Effector memory CD8-positive, alpha-beta T cell (primary cell): ENCODE data around the gene B3GALT5.

Experiments used
- ATAC-seq: fragments of 150-1000 bp; cut with Tn5 transposase; replicated peaks from 2 replicates; pipeline ENCODE4 v1.10.0; 2021; ENCODE audit warnings: mild to moderate bottlenecking, moderate library complexity
- DNase-seq, 3 experiments: peaks; one replicate each; pipeline ENCODE4 v3.0.0; 2021
- H3K27ac Mint-ChIP-seq, 2 donors: one replicate each; pipeline ENCODE4 v1.8.0; 2022; ENCODE audit warnings: mild to moderate bottlenecking in 2 of 2, mixed read lengths in 2 of 2, moderate library complexity in 2 of 2
- H3K27me3 Mint-ChIP-seq, 2 donors: one replicate each; pipeline ENCODE4 v1.8.0; 2022; ENCODE audit warnings: mixed read lengths in 2 of 2
- H3K36me3 Mint-ChIP-seq: one replicate; pipeline ENCODE4 v1.8.0; 2022; ENCODE audit warnings: mild to moderate bottlenecking, moderate library complexity, mixed read lengths; ENCODE audit not compliant: insufficient read depth
- H3K4me1 Mint-ChIP-seq, 2 donors: one replicate each; pipeline ENCODE4 v1.8.0; 2022; ENCODE audit warnings: low read depth in 2 of 2, mixed read lengths in 2 of 2
- H3K4me3 Mint-ChIP-seq, 2 donors: one replicate each; pipeline ENCODE4 v1.8.0; 2022; ENCODE audit warnings: mild to moderate bottlenecking in 2 of 2, mixed read lengths in 2 of 2, moderate library complexity in 2 of 2
- H3K9me3 Mint-ChIP-seq, 2 donors: one replicate each; pipeline ENCODE4 v1.8.0; 2022; ENCODE audit warnings: mixed read lengths in 2 of 2

The B3GALT5 gene

DNA sequence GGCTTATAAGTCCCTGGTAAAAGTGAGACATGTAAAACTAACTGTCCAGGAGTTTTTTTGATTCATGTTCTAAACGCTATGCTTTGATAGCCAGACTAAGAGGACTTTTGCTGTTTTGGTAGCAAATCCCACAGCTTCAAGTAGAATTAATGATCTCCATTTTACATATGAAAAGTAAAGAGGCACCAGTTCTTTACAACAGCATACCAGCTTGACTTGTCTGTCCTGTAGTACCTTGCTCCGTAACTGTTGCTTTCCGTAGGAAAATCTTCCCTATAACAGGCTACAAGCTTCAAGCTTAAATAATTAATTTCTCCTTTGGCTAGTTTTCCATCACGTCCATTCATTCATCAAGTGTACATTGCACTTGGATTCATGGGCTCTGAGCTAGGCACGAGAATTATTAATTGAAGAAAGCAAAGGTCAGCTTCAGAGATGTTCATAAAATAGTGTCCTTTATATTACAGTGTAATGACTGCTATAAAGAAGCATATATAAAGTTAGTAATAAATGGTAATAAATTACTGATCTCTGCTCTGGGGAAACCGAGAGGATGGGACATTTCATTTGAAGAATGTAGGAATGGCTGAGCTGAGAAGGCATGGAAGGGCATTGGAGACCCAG is 29.2 kb downstream of the B3GALT5 start:
- H3K27ac Mint-ChIP-seq: no peak overlapping the region

GRCh38 chr21:39644062-39644560 is 31.4 kb downstream of the B3GALT5 start:
- no peak for ATAC-seq
- Mint-ChIP-seq H3K4me3 (no peak overlapping the region), H3K27me3 (peaks cover 7 to 14% of the 10 kb centered on the region in 2 donors), H3K4me1 (no peaks in the 10 kb centered on the region), H3K27ac (no peak overlapping the region), H3K9me3 (peaks cover 0 to 2% of the 10 kb centered on the region in 2 donors), H3K36me3 (no peaks in the 10 kb centered on the region)
- DNase-seq: no peak

More for the DNA sequence above, 29.2 kb downstream of the B3GALT5 start:
- H3K9me3 Mint-ChIP-seq: peaks cover 0 to 2% of the 10 kb centered on the region in 2 donors
- DNase-seq (no peak), ATAC-seq (no peak)
- H3K4me3 Mint-ChIP-seq: no peak overlapping the region
- no peaks in the 10 kb centered on the region for H3K36me3 Mint-ChIP-seq
- H3K27me3 Mint-ChIP-seq: peaks cover 13 to 33% of the 10 kb centered on the region in 2 donors
- H3K4me1 Mint-ChIP-seq: no peaks in the 10 kb centered on the region

GRCh38 chr21:39645331-39645730 is 32.6 kb downstream of the B3GALT5 start:
- no peak overlapping the region for H3K27ac Mint-ChIP-seq
- no peak for DNase-seq
- H3K9me3 Mint-ChIP-seq: peaks cover 0 to 4% of the 10 kb centered on the region in 2 donors
- peaks cover 6 to 14% of the 10 kb centered on the region in 2 donors for H3K27me3 Mint-ChIP-seq
- H3K36me3 Mint-ChIP-seq: no peaks in the 10 kb centered on the region
- peaks cover 0 to 2% of the 10 kb centered on the region in 2 donors for H3K4me1 Mint-ChIP-seq
- ATAC-seq: no peak
- H3K4me3 Mint-ChIP-seq: no peak overlapping the region

- Mint-ChIP-seq H3K27me3 (peaks cover 0 to 7% of the 10 kb centered on the region in 2 donors), H3K4me1 (peaks cover 0 to 2% of the 10 kb centered on the region in 2 donors), H3K9me3 (peaks cover 0 to 5% of the 10 kb centered on the region in 2 donors), H3K4me3 (no peak overlapping the region), H3K36me3 (no peaks in the 10 kb centered on the region), H3K27ac (no peak overlapping the region)
- DNase-seq (no peak), ATAC-seq (no peak)
Measured at GRCh38 chr21:39647476-39647875, 34.7 kb downstream of the B3GALT5 start.

- Mint-ChIP-seq H3K4me1 (peaks cover 0 to 2% of the 10 kb centered on the region in 2 donors), H3K36me3 (no peaks in the 10 kb centered on the region), H3K27me3 (peaks cover 0 to 7% of the 10 kb centered on the region in 2 donors), H3K27ac (no peak overlapping the region), H3K4me3 (no peak overlapping the region), H3K9me3 (peaks cover 0 to 8% of the 10 kb centered on the region in 2 donors)
- DNase-seq (no peak), ATAC-seq (no peak)
Measured at GRCh38 chr21:39648879-39649278, 36.1 kb downstream of the B3GALT5 start.

GRCh38 chr21:39649526-39649925 is 36.8 kb downstream of the B3GALT5 start:
- peaks cover 0 to 2% of the 10 kb centered on the region in 2 donors for H3K4me1 Mint-ChIP-seq
- H3K27me3 Mint-ChIP-seq: peaks cover 0 to 7% of the 10 kb centered on the region in 2 donors
- peaks cover 0 to 10% of the 10 kb centered on the region in 2 donors for H3K9me3 Mint-ChIP-seq
- H3K27ac Mint-ChIP-seq: no peak overlapping the region
- H3K4me3 Mint-ChIP-seq: no peak overlapping the region
- DNase-seq (no peak), ATAC-seq (no peak)
- no peaks in the 10 kb centered on the region for H3K36me3 Mint-ChIP-seq

DNA sequence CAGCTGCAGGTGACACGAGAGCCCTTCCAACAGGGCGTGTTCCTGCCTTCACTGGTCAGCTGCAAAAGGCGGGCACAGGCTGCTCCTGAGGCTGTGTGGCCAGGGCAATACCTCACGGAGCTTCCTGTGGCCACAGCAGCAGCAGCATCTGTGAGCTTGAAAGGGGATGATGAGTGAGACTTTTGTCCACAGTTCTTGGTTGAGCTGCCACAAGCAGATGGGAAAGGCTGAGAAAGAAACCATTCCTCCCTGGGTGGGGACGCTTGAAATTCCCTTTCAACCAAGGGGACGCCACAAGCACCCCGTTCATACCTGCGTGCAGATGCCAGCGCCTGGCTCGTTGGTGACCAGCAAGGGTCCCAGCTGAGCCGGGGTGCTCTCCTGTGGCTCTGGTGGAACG is 37.6 kb downstream of the B3GALT5 start:
- H3K4me1 Mint-ChIP-seq: peaks cover 0 to 2% of the 10 kb centered on the region in 2 donors
- ATAC-seq: no peak

GRCh38 chr21:39650801-39651200 is 38.1 kb downstream of the B3GALT5 start:
- ATAC-seq: no peak
- no peak overlapping the region for H3K27ac Mint-ChIP-seq

More for the DNA sequence above, 37.6 kb downstream of the B3GALT5 start:
- Mint-ChIP-seq H3K27ac (no peak overlapping the region), H3K4me3 (no peak overlapping the region), H3K9me3 (peaks cover 0 to 10% of the 10 kb centered on the region in 2 donors), H3K36me3 (no peaks in the 10 kb centered on the region), H3K27me3 (peaks cover 0 to 7% of the 10 kb centered on the region in 2 donors)
- DNase-seq: no peak

GRCh38 chr21:39651206-39651605 is 38.5 kb downstream of the B3GALT5 start:
- H3K4me1 Mint-ChIP-seq: peaks cover 0 to 2% of the 10 kb centered on the region in 2 donors
- H3K27ac Mint-ChIP-seq: no peak overlapping the region
- DNase-seq (no peak), ATAC-seq (no peak)
- peaks cover 0 to 10% of the 10 kb centered on the region in 2 donors for H3K9me3 Mint-ChIP-seq
- peaks cover 0 to 7% of the 10 kb centered on the region in 2 donors for H3K27me3 Mint-ChIP-seq
- no peaks in the 10 kb centered on the region for H3K36me3 Mint-ChIP-seq
- no peak overlapping the region for H3K4me3 Mint-ChIP-seq

More at GRCh38 chr21:39650801-39651200, 38.1 kb downstream of the B3GALT5 start:
- peaks cover 0 to 7% of the 10 kb centered on the region in 2 donors for H3K27me3 Mint-ChIP-seq
- H3K4me1 Mint-ChIP-seq: peaks cover 0 to 2% of the 10 kb centered on the region in 2 donors
- H3K36me3 Mint-ChIP-seq: no peaks in the 10 kb centered on the region
- no peak overlapping the region for H3K4me3 Mint-ChIP-seq
- no peak for DNase-seq
- H3K9me3 Mint-ChIP-seq: peaks cover 0 to 10% of the 10 kb centered on the region in 2 donors

GRCh38 chr21:39654951-39655350 is 42.2 kb downstream of the B3GALT5 start:
- Mint-ChIP-seq H3K27ac (no peak overlapping the region), H3K9me3 (peaks cover 0 to 6% of the 10 kb centered on the region in 2 donors), H3K36me3 (peaks cover 3% of the 10 kb centered on the region), H3K4me3 (no peak overlapping the region), H3K4me1 (peaks cover 0 to 3% of the 10 kb centered on the region in 2 donors), H3K27me3 (peaks cover 0 to 8% of the 10 kb centered on the region in 2 donors)
- DNase-seq (no peak), ATAC-seq (no peak)

DNA sequence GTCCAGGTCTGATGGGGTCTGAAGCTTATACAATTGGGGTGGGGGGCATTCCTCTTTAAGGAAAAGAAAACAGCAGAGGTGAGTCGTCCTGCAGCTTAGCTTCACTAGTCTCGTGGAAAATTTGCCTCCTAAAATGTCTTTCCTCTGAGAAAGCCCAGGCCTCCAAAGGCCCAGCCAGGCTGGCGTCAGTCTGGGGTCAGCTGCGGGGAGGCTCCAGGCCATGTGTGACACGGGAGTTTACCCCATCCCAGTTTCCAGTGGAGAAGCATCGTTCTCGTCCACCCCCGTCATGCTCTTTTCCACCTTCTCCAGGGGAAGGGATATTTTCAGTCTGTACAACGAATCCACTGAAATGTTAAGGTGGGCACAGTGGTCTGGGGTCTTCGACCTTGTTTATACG is 42.8 kb downstream of the B3GALT5 start:
- no peak for ATAC-seq
- DNase-seq: no peak
- H3K36me3 Mint-ChIP-seq: peaks cover 3% of the 10 kb centered on the region
- H3K9me3 Mint-ChIP-seq: peaks cover 0 to 6% of the 10 kb centered on the region in 2 donors
- H3K27me3 Mint-ChIP-seq: peaks cover 0 to 8% of the 10 kb centered on the region in 2 donors
- H3K4me3 Mint-ChIP-seq: no peak overlapping the region
- H3K4me1 Mint-ChIP-seq: peaks cover 0 to 1% of the 10 kb centered on the region in 2 donors
- H3K27ac Mint-ChIP-seq: no peak overlapping the region

GRCh38 chr21:39656209-39656608 is 43.5 kb downstream of the B3GALT5 start:
- no peak for DNase-seq
- H3K9me3 Mint-ChIP-seq: peaks cover 0 to 6% of the 10 kb centered on the region in 2 donors
- H3K27ac Mint-ChIP-seq: no peak overlapping the region
- no peak overlapping the region for H3K4me3 Mint-ChIP-seq
- H3K36me3 Mint-ChIP-seq: peaks cover 3% of the 10 kb centered on the region
- H3K4me1 Mint-ChIP-seq: peaks cover 0 to 1% of the 10 kb centered on the region in 2 donors
- H3K27me3 Mint-ChIP-seq: peaks cover 0 to 8% of the 10 kb centered on the region in 2 donors
- ATAC-seq: no peak

DNA sequence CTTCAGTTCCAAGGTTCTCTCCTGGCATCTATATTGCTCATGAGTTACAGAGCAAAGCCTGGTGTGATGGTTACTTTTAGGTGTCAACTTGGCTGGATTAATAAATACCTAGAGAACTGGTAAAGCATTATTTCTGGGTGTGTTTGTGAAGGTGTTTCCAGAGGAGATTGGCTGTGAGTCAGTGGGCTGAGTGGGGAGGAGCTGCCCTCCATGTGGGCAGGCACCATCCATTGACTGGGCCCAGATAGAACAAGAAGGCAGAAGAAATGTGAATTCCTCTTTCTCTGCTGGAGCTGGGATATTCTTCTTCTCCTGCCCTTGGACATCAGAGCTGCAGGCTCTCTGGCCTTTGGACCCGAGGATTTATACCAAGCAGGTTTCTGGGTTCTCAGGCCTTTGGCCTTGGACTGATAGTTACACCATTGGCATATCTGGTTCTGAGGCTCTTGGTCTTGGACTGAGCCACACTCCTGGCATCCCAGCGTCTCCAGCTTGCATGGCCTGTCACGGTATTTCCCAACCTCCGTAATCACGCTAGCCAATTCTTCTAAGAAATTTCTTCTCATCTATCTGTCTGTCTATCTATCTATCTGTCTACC is 44.5 kb downstream of the B3GALT5 start:
- peaks cover 0 to 5% of the 10 kb centered on the region in 2 donors for H3K9me3 Mint-ChIP-seq
- H3K36me3 Mint-ChIP-seq: peaks cover 5% of the 10 kb centered on the region
- peaks cover 0 to 1% of the 10 kb centered on the region in 2 donors for H3K4me1 Mint-ChIP-seq
- DNase-seq (no peak), ATAC-seq (no peak)
- H3K27ac Mint-ChIP-seq: no peak overlapping the region
- no peak overlapping the region for H3K4me3 Mint-ChIP-seq
- peaks cover 0 to 8% of the 10 kb centered on the region in 2 donors for H3K27me3 Mint-ChIP-seq

- DNase-seq (no peak), ATAC-seq (no peak)
- H3K27ac Mint-ChIP-seq: no peak overlapping the region
- no peak overlapping the region for H3K4me3 Mint-ChIP-seq
- H3K27me3 Mint-ChIP-seq: peaks cover 0 to 8% of the 10 kb centered on the region in 2 donors
- H3K4me1 Mint-ChIP-seq: peaks cover 0 to 1% of the 10 kb centered on the region in 2 donors
- H3K36me3 Mint-ChIP-seq: peaks cover 5% of the 10 kb centered on the region
- peaks cover 0 to 3% of the 10 kb centered on the region in 2 donors for H3K9me3 Mint-ChIP-seq
Measured at GRCh38 chr21:39658066-39658465, 45.3 kb downstream of the B3GALT5 start.
